HepG2 (cell line): Measurements from ENCODE around the gene ADPGK. TPM values are rescaled to one million over a fixed set of nuclear protein-coding genes. Genes with fewer than 3 reads are reported as not detected.

Source experiments
- ARHGAP35 ChIP-seq: sonication (generic); formaldehyde crosslinking; IDR thresholded peaks from 2 replicates; pipeline ENCODE4 v1.9.0; 2022; ENCODE audit warnings: mild to moderate bottlenecking, inconsistent platforms, moderate library complexity, missing genetic modification reagents, borderline replicate concordance
- ARNTL ChIP-seq: sonication (generic); formaldehyde crosslinking; IDR thresholded peaks from 2 replicates; pipeline ENCODE4 v1.4.0; 2020; ENCODE audit warnings: mild to moderate bottlenecking, missing genetic modification reagents
- NFKBIZ ChIP-seq: IDR thresholded peaks from 2 replicates; pipeline ENCODE4 v1.6.1; 2018; ENCODE audit warnings: missing genetic modification reagents, missing compliant biosample characterization
- SRSF4 ChIP-seq: fragments of 200-400 bp; formaldehyde crosslinking; IDR thresholded peaks from one replicate; pipeline ENCODE4 v1.6.1; 2018; ENCODE audit warnings: mild to moderate bottlenecking, low read depth, low read length, moderate library complexity; ENCODE audit not compliant: poor library complexity, severe bottlenecking
- TMF1 ChIP-seq: sonication (generic); formaldehyde crosslinking; IDR thresholded peaks from 2 replicates; pipeline ENCODE4 v1.8.1; 2022; ENCODE audit warnings: low read depth, missing genetic modification reagents
- ZBTB38 ChIP-seq: sonication (generic); formaldehyde crosslinking; IDR thresholded peaks from 2 replicates; pipeline ENCODE4 v1.5.1; 2020; ENCODE audit warnings: mild to moderate bottlenecking, missing genetic modification reagents
- ZNF274 ChIP-seq: sonication (generic); formaldehyde crosslinking; IDR thresholded peaks from 2 replicates; pipeline ENCODE4 v1.5.1; 2020; ENCODE audit warnings: mild to moderate bottlenecking, missing genetic modification reagents
- ZNF777 ChIP-seq: sonication (generic); formaldehyde crosslinking; IDR thresholded peaks from 2 replicates; pipeline ENCODE4 v1.4.0; 2020; ENCODE audit warnings: missing genetic modification reagents
- polyA plus RNA-seq, 8 experiments: library from polyadenylated mRNA; depleted of rRNA in 3 of 8; stranded (reverse) in 7 of 8; unstranded in 1 of 8; fragments of >200 nt; fragmentation: Illumina TruSeq in 4 of 8; extraction: Trizol in 4 of 8; gene quantifications; 2 replicates each; pipeline versions ENCODE4 v1.2.1 to v1.2.3, GENCODE V29; 2011 to 2016; ENCODE audit warnings: low read depth in 4 of 8, missing spikeins in 1 of 8, mixed read lengths in 1 of 8; ENCODE audit not compliant: insufficient read depth in 1 of 8
- total RNA-seq, 5 experiments: library from RNA; depleted of rRNA; stranded (reverse); fragments of >200 nt; fragmentation: Illumina TruSeq; extraction: Trizol; gene quantifications; 2 replicates each; pipeline ENCODE4 v1.2.3, GENCODE V29; 2016; ENCODE audit warnings: low read depth in 1 of 5
- TF ChIP-seq, protein P1 (sequence below): sonication (generic); formaldehyde crosslinking; IDR thresholded peaks from 2 replicates; pipeline ENCODE4 v1.8.0; 2022; ENCODE audit warnings: missing genetic modification reagents, mild to moderate bottlenecking, inconsistent platforms, borderline replicate concordance
- TF ChIP-seq, protein P2 (sequence below): sonication (generic); formaldehyde crosslinking; IDR thresholded peaks from 2 replicates; pipeline ENCODE4 v1.8.1; 2023; ENCODE audit warnings: mild to moderate bottlenecking, missing genetic modification reagents
- TF ChIP-seq, protein P3 (sequence below): sonication (generic); formaldehyde crosslinking; IDR thresholded peaks from 2 replicates; pipeline ENCODE4 v1.4.0; 2020; ENCODE audit warnings: missing genetic modification reagents, mild to moderate bottlenecking, borderline replicate concordance
- TF ChIP-seq, protein P4 (sequence below): sonication (generic); formaldehyde crosslinking; IDR thresholded peaks from 2 replicates; pipeline ENCODE4 v1.4.0; 2020; ENCODE audit warnings: missing genetic modification reagents
- TF ChIP-seq, protein P5 (sequence below): sonication (generic); formaldehyde crosslinking; conservative IDR thresholded peaks from 2 replicates; pipeline ENCODE4 v1.4.0; 2020; ENCODE audit warnings: mild to moderate bottlenecking, missing genetic modification reagents, moderate library complexity
- TF ChIP-seq, protein P6 (sequence below): sonication (generic); formaldehyde crosslinking; IDR thresholded peaks from 2 replicates; pipeline ENCODE4 v1.4.0; 2020; ENCODE audit warnings: missing genetic modification reagents, borderline replicate concordance
- TF ChIP-seq, protein P7 (sequence below): sonication (generic); formaldehyde crosslinking; IDR thresholded peaks from 2 replicates; pipeline ENCODE4 v1.4.0; 2020; ENCODE audit warnings: missing genetic modification reagents

ADPGK gene
- total and polyA plus RNA-seq, 2 of the 13 experiments (the other 11 are each of a cell fraction or from before 2014, with no cell fraction given), result 61.6 to 67.5 TPM

DNA sequence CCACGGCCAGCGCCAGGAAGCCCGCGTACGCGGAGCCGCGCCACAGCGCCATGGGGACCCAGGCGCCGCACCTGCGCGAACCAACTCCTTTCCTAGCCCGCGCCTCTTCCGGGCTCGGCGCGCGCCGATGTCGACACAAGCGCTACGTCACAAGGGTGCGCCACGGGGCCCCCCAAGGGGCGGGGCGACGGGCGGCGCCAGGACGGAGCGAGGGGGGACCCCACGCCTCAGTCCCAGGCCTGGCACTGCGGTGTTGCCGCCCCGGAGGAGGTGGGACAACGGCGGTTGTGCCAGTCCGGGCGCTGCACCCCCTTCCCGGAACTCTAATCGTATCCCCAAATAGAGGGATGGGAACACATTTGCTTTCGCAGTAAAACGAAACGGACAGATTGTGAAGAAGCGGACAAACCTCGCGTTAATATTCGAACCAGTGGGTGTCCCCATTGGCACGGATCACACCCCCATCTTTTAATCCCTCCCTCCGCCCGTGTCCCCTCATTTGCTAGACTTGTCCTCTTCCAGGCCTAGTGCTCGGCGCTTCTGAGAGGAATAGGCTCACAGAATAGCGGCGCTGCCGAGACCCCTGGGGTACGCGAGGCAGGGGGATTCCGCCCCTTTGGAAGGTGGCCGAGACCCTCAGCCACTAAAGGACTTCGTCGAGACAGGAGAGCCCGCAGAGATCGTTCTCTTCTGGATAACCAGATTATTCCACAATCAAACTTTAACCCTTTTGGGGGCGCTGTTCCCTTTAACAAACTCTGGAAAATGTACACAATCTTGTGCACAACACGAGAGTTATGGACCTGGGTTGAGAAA, at the start of gene ADPGK (continued):
- TF ChIP-seq, protein P1, sequence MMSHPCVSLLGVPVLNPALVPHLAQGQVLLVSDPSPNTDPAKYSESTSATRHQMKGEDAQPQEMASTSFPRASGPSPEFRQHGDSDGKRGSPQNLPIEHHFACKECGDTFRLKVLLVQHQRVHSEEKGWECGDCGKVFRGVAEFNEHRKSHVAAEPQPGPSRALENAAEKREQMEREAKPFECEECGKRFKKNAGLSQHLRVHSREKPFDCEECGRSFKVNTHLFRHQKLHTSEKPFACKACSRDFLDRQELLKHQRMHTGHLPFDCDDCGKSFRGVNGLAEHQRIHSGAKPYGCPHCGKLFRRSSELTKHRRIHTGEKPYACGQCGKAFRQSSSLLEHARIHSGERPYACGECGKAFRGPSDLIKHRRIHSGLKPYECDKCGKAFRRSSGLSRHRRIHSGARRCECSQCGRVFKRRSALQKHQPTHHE (CRISPR knock-in tag), result peak; percentile 79; the same call in 1 of the 2 replicates
- no peak for TF ChIP-seq TMF1 (CRISPR knock-in tag)
- TF ChIP-seq, protein P2, sequence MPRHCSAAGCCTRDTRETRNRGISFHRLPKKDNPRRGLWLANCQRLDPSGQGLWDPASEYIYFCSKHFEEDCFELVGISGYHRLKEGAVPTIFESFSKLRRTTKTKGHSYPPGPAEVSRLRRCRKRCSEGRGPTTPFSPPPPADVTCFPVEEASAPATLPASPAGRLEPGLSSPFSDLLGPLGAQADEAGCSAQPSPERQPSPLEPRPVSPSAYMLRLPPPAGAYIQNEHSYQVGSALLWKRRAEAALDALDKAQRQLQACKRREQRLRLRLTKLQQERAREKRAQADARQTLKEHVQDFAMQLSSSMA, result no peak
- peak; percentile 80 for TF ChIP-seq ARHGAP35 (CRISPR knock-in tag)
- TF ChIP-seq ZNF777 (CRISPR knock-in tag), result peak; percentile 56
- TF ChIP-seq ZNF274, result peak; percentile 70; the same call in 1 of the 2 replicates
- TF ChIP-seq, protein P3, sequence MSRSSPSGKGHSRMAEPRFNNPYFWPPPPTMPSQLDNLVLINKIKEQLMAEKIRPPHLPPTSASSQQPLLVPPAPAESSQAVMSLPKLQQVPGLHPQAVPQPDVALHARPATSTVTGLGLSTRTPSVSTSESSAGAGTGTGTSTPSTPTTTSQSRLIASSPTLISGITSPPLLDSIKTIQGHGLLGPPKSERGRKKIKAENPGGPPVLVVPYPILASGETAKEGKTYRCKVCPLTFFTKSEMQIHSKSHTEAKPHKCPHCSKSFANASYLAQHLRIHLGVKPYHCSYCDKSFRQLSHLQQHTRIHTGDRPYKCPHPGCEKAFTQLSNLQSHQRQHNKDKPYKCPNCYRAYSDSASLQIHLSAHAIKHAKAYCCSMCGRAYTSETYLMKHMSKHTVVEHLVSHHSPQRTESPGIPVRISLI, result no peak
- TF ChIP-seq, protein P4, sequence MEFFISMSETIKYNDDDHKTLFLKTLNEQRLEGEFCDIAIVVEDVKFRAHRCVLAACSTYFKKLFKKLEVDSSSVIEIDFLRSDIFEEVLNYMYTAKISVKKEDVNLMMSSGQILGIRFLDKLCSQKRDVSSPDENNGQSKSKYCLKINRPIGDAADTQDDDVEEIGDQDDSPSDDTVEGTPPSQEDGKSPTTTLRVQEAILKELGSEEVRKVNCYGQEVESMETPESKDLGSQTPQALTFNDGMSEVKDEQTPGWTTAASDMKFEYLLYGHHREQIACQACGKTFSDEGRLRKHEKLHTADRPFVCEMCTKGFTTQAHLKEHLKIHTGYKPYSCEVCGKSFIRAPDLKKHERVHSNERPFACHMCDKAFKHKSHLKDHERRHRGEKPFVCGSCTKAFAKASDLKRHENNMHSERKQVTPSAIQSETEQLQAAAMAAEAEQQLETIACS (CRISPR knock-in tag), result peak; percentile 67
- TF ChIP-seq ARNTL (CRISPR knock-in tag), result peak; percentile 43; the same call in 1 of the 2 replicates
- peak; percentile 70 for TF ChIP-seq SRSF4
- TF ChIP-seq NFKBIZ, result peak; percentile 55; the same call in 1 of the 2 replicates
- TF ChIP-seq, protein P5, sequence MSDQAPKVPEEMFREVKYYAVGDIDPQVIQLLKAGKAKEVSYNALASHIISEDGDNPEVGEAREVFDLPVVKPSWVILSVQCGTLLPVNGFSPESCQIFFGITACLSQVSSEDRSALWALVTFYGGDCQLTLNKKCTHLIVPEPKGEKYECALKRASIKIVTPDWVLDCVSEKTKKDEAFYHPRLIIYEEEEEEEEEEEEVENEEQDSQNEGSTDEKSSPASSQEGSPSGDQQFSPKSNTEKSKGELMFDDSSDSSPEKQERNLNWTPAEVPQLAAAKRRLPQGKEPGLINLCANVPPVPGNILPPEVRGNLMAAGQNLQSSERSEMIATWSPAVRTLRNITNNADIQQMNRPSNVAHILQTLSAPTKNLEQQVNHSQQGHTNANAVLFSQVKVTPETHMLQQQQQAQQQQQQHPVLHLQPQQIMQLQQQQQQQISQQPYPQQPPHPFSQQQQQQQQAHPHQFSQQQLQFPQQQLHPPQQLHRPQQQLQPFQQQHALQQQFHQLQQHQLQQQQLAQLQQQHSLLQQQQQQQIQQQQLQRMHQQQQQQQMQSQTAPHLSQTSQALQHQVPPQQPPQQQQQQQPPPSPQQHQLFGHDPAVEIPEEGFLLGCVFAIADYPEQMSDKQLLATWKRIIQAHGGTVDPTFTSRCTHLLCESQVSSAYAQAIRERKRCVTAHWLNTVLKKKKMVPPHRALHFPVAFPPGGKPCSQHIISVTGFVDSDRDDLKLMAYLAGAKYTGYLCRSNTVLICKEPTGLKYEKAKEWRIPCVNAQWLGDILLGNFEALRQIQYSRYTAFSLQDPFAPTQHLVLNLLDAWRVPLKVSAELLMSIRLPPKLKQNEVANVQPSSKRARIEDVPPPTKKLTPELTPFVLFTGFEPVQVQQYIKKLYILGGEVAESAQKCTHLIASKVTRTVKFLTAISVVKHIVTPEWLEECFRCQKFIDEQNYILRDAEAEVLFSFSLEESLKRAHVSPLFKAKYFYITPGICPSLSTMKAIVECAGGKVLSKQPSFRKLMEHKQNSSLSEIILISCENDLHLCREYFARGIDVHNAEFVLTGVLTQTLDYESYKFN (CRISPR knock-in tag), result peak; percentile 53; the same call in 1 of the 2 replicates
- TF ChIP-seq, protein P6, sequence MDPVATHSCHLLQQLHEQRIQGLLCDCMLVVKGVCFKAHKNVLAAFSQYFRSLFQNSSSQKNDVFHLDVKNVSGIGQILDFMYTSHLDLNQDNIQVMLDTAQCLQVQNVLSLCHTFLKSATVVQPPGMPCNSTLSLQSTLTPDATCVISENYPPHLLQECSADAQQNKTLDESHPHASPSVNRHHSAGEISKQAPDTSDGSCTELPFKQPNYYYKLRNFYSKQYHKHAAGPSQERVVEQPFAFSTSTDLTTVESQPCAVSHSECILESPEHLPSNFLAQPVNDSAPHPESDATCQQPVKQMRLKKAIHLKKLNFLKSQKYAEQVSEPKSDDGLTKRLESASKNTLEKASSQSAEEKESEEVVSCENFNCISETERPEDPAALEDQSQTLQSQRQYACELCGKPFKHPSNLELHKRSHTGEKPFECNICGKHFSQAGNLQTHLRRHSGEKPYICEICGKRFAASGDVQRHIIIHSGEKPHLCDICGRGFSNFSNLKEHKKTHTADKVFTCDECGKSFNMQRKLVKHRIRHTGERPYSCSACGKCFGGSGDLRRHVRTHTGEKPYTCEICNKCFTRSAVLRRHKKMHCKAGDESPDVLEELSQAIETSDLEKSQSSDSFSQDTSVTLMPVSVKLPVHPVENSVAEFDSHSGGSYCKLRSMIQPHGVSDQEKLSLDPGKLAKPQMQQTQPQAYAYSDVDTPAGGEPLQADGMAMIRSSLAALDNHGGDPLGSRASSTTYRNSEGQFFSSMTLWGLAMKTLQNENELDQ (CRISPR knock-in tag), result no peak
- peak; percentile 67; the same call in 1 of the 2 replicates for TF ChIP-seq ZBTB38
- TF ChIP-seq, protein P7, sequence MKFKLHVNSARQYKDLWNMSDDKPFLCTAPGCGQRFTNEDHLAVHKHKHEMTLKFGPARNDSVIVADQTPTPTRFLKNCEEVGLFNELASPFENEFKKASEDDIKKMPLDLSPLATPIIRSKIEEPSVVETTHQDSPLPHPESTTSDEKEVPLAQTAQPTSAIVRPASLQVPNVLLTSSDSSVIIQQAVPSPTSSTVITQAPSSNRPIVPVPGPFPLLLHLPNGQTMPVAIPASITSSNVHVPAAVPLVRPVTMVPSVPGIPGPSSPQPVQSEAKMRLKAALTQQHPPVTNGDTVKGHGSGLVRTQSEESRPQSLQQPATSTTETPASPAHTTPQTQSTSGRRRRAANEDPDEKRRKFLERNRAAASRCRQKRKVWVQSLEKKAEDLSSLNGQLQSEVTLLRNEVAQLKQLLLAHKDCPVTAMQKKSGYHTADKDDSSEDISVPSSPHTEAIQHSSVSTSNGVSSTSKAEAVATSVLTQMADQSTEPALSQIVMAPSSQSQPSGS (CRISPR knock-in tag), result peak; percentile 60; the same call in 1 of the 2 replicates
